Cerebellar nuclear complex (tissue), 1 donor: ENCODE measurements around the gene SLC25A26.

ENCODE experiments used
- DNase-seq, 2 experiments: peaks; one replicate each; lab custom pipeline; 2025; lab: John Stamatoyannopoulos, UW

Gene SLC25A26

GRCh38 chr3:66227051-66227450 is 6.2 kb downstream of the SLC25A26 start:
- no peak for DNase-seq

DNA sequence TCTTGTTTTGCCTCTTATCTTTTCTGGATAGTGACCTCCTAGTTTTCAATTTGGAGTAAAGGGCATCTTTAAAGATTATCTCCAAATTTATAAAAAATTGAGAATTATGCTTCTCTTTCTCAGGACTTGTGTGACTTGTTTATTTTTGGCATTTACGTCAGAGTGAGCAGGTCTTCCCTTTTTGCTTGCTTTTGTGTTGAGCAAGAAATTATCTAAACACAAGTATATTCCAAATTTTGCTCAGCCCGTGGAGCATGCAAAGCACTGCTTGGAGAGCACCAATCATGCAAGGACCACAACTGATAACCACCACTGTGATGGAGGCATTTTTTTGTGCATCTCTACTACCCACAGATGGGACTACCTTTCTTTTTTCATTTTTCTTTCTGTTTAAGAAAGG is 7.1 kb downstream of the SLC25A26 start:
- DNase-seq = no peak

DNA sequence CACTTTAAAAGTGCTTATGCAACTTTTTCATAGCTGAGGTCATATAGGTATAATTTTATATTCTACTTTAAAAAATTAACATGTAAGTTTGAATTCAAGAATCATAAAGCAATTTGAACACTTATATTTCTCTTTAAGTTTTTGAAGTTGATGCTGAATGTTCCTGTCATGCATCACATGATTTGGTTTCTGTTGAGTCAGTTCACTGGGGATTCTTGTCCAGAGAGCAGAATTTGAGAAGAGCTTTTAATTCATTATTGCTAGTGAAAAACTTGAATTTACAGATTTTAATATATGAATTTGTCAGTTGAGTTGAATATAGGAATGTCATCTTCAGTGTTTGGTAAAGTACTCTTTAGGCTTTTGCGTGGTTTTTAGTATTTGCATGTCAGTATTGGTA is 7.9 kb downstream of the SLC25A26 start:
- no peak for DNase-seq

GRCh38 chr3:66229931-66230330 is 9.1 kb downstream of the SLC25A26 start:
- DNase-seq = no peak

DNA sequence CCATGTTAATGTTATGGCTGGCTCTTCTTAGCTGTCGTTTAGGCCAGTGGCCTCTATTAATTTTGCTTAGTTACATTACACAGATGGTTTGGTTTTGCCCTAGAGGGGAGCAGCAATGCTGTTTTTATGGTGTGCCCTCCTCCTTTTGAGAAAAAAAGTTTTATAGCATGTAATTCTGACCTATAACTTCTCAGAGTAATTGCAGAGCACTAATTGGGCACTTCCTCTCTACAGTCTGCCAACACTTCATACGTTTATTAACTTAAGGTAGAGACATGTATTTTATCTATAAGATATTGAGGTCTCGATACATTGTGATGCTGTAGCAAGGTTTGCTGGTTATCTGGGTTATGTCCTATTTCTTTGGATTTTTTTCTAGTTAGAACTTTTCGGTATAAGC is 12.2 kb downstream of the SLC25A26 start:
- no peak for DNase-seq

GRCh38 chr3:66236281-66236680 is 15.5 kb downstream of the SLC25A26 start:
- DNase-seq = no peak

DNA sequence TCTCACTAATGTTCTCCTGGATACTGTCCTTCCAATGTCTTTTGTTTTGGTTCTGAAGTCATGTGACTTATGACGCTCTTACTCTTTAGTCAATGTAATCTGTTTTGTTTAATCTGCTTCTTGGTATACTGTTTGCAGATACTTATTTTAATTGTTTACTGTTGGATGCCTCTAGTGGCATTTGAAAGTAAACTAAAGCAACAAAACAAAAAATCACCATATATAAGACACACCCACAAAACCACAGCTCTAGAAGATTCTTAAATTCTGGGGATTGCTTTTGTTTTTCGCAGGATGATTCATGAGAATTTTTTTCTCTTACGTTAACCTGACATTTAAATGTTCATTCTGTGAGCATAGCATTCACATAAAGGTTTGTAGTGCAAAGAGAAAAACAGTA is 16.8 kb downstream of the SLC25A26 start:
- no peak for DNase-seq

GRCh38 chr3:66239513-66240123 is 18.8 kb downstream of the SLC25A26 start:
- no peak for DNase-seq

- DNase-seq = no peak
Observed at GRCh38 chr3:66241466-66241865, 20.7 kb downstream of the SLC25A26 start.

DNA sequence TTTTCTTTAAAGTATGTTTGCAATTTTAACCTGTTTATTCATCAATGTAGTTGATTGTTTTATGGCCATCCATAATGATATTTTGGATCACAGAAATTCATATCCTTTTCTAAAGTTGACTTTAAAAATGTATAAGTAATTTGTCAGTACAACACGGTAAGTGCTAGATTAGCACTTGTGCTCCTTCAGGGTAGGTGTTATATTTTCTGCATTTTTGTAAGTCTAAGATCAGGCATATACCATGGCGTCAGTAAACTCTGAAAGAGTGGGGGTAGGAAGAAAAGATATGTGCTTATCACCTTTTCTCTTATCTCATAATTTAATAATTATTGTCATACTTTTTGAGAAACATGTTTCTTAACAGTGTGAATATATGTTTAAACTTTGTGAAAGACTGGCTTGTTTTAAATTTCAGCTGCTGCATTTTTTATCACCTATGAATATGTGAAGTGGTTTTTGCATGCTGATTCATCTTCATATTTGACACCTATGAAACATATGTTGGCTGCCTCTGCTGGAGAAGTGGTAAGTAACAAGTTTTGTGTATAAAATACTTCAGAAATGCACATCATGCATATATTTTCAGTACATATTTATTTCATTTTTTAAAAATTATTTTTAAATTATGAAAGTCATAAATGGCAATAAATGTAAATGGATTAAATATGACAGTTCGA is 22.1 kb downstream of the SLC25A26 start:
- no peak for DNase-seq

DNA sequence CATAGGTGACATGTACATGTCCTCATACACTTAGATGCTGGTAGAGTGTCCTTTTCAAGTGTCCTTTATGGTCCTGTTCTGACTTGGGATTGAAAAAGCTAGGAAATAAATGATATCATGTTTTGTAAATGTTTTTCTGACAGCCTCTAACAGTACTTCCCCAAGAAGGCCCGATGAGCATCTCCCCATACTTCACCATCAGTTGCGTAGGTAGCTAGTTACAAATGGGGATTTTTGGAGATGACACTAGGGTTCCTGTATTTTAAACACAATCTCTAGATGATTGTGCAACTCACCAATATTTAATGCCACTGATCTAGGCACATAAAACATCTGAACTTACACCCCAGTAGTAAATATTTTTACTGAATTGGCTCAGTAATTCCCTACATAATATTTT is 27.8 kb downstream of the SLC25A26 start:
- no peak for DNase-seq

DNA sequence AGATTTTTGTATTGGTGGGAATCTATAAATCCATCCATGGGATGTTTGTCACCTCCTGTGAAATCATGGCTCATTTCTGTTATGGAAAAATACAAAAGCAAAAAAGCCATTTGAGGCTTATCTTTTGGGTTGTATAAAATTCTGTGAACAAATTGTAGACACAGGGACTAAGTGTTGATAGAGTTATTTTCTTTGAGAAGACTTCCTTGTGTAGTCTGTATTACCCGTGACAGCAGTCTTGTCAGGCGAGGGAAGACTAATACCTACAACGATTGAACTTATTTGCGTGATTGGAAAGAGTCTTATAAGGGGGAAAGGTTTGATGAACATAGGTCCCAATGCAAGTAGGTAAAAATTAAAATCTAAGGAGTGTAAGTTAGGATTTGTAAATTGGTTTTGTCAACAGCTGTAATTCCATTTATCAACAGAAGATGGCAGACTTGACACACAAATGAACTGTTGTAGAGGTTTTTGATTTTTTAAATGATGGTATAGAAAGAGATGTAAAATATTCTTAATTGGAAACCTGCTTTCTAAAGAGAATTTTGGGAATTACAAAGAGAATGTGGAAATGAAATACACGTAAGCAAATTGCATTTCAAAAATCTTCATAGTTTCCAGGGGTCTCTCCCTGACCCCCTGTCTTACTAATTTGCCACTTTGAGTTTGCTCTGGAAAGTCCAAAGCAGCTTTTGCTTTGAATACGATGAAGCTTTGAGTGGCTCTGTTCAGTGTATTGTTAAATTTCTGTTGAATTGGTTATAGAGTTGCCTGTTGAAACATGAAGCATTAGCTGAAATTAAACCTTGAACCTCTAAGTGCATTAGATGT is 33.2 kb downstream of the SLC25A26 start:
- DNase-seq = no peak

- DNase-seq = no peak
Observed at GRCh38 chr3:66255865-66256264, 35.1 kb downstream of the SLC25A26 start.

DNA sequence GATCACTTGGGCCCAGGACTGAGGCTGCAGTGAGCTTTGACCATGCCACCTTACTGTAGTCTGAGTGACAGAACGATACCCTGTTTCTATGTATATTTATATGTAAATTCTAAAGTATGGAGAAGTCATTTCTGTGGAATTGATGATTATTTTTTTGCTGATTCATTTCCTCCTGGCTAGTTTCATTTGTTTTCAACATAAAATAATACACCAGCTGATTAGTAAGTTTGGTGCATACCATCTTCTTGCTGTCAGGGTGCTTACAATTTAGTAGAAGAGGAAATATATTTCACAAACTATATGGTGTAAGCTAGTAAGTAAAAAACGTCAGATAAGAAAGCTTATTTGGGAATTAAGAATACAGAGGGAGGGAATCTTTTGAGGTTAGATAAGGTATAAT is 36.0 kb downstream of the SLC25A26 start:
- DNase-seq = no peak

GRCh38 chr3:66259566-66260255 is 38.9 kb downstream of the SLC25A26 start:
- no peak for DNase-seq

GRCh38 chr3:66260431-66260830 is 39.6 kb downstream of the SLC25A26 start:
- no peak for DNase-seq

GRCh38 chr3:66261355-66261754 is 40.6 kb downstream of the SLC25A26 start:
- DNase-seq = no peak

GRCh38 chr3:66265649-66266048 is 44.8 kb downstream of the SLC25A26 start:
- no peak for DNase-seq

DNA sequence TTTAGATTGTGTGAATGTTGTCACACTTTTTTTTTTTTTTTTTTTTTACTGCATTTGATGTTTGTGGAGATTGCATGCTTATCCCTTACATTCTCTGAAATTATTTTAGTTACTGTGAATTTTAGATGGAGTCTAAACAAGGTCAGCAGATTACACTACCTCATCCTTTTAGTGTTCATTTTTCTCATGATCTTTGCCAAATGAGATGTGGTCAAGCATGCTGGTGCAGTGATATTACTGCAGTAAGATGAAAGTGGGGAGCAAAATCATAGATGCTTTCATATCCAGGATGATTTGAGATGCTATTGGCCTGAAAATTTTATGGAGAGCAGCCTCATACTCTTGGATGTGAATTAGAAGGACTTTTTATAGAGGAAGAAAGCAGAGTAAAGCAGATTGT is 45.8 kb downstream of the SLC25A26 start:
- no peak for DNase-seq

GRCh38 chr3:66267031-66267430 is 46.2 kb downstream of the SLC25A26 start:
- no peak for DNase-seq

- no peak for DNase-seq
Observed at GRCh38 chr3:66267906-66268305, 47.1 kb downstream of the SLC25A26 start.

DNA sequence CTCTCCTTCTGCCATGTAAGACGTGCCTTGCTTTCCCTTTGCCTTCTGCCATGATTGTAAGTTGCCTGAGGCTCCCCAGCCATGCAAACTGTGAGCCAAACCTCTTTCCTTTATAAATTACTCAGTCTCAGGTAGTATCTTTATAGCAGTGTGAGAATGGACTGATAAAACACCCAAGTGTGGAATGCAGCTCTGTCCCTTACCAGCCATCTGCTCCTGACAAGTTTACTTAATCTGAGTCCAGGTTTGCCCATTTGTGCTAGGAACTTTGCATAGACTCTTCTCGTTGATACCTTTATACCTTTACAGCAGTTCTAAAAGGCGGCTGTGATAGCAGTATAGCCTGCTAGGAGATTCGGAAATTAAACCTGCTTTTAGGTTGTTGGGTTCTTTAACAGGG is 48.1 kb downstream of the SLC25A26 start:
- DNase-seq = no peak

DNA sequence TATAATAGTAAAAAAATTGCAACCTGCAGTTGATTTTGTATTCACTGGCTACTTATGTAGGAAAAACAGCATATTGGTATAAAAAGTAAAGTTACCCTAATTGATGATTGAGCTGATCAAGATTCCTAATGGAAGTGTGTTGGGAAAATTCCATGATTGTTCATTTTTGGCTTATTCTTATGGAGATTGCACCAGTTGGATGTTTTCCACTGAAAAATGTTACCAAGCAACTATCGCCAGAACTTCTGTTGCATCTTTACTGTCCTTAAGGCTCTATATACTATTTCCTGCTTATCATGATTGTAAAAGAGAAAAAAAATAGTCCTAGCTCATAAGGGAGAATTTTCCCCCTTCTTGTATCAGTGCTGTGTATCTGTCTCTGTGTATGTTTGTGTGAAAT is 48.6 kb downstream of the SLC25A26 start:
- DNase-seq = no peak
